SK-N-SH (cell line): ENCODE results near the gene PPP2R5D. TPM values are rescaled to one million over a fixed set of nuclear protein-coding genes. Genes with fewer than 3 reads are reported as not detected.

Source experiments
- CTCF ChIA-PET: fragments of 300-600, 350-600 bp; formaldehyde crosslinking; extraction: SDS; loops from one replicate; lab custom pipeline; 2021; lab: Yijun Ruan, JAX
- POLR2A ChIA-PET: fragments of 350-600 bp; sonication (Branson Sonifier 250); formaldehyde crosslinking; extraction: SDS; loops from one replicate; lab custom pipeline; 2020; ENCODE audit warnings: antibody characterized with exemption, inconsistent platforms; lab: Yijun Ruan, JAX
- DNase-seq: peaks from one replicate; pipeline ENCODE4 v3.0.0; 2012
- H2AFZ ChIP-seq: fragments of 200-600 bp; sonication (generic); 2 replicates; pipeline ENCODE4 v1.8.1; 2016; ENCODE audit warnings: antibody characterized with exemption, mild to moderate bottlenecking, low read depth
- H3F3A ChIP-seq: fragments of 200-600 bp; sonication (generic); replicated peaks from 2 replicates; pipeline ENCODE3; 2016; ENCODE audit warnings: antibody characterized with exemption, mild to moderate bottlenecking; ENCODE audit not compliant: insufficient read depth
- H3K27ac ChIP-seq, 2 experiments: fragments of 200-500 bp in 1 of 2; fragments of 200-600 bp in 1 of 2; sonication (Bioruptor generic) in 1 of 2; sonication (generic), shearing (Covaris generic) in 1 of 2; 2 replicates each; pipeline versions ENCODE4 v1.5.1 to v1.6.1; 2014 to 2016; ENCODE audit warnings: low read depth in 2 of 2, inconsistent platforms in 1 of 2, low read length in 1 of 2, mild to moderate bottlenecking in 1 of 2, mixed read lengths in 1 of 2
- H3K27me3 ChIP-seq: fragments of 200-600 bp; sonication (generic), shearing (Covaris generic); 2 replicates; pipeline ENCODE4 v1.6.1; 2016; ENCODE audit warnings: mixed run types; ENCODE audit not compliant: insufficient read depth
- H3K36me3 ChIP-seq, 2 experiments: fragments of 200-500 bp in 1 of 2; fragments of 200-600 bp in 1 of 2; sonication (Bioruptor generic) in 1 of 2; sonication (generic) in 1 of 2; replicated peaks in 1 of 2; 2 replicates each; pipeline versions ENCODE3 to v1.5.1; 2014 to 2016; ENCODE audit warnings: low read length in 1 of 2, mild to moderate bottlenecking in 1 of 2; ENCODE audit not compliant: insufficient read depth in 2 of 2, control insufficient read depth in 1 of 2
- H3K4me1 ChIP-seq, 2 experiments: fragments of 200-500 bp in 1 of 2; fragments of 200-600 bp in 1 of 2; sonication (Bioruptor generic) in 1 of 2; sonication (generic), shearing (Covaris generic) in 1 of 2; 2 replicates each; pipeline versions ENCODE4 v1.5.1 to v1.6.1; 2014 to 2016; ENCODE audit warnings: low read depth in 1 of 2, low read length in 1 of 2, mixed run types in 1 of 2; ENCODE audit not compliant: insufficient read depth in 2 of 2, control insufficient read depth in 1 of 2
- H3K4me2 ChIP-seq: fragments of 200-600 bp; sonication (generic), shearing (Covaris generic); 2 replicates; pipeline ENCODE4 v1.6.1; 2017; ENCODE audit warnings: mixed run types
- H3K4me3 ChIP-seq, 2 experiments: fragments of 200-500 bp in 1 of 2; fragments of 200-600 bp in 1 of 2; sonication (Bioruptor generic) in 1 of 2; sonication (generic), shearing (Covaris generic) in 1 of 2; 2 replicates each; pipeline versions ENCODE4 v1.5.1 to v1.8.1; 2014 to 2016; ENCODE audit warnings: low read depth in 2 of 2, inconsistent platforms in 1 of 2, low read length in 1 of 2, mild to moderate bottlenecking in 1 of 2, mixed read lengths in 1 of 2, moderate library complexity in 1 of 2
- H3K79me2 ChIP-seq: fragments of 200-600 bp; sonication (generic); 2 replicates; pipeline ENCODE4 v1.8.1; 2017; ENCODE audit warnings: mild to moderate bottlenecking; ENCODE audit not compliant: insufficient read depth
- H3K9ac ChIP-seq: fragments of 200-600 bp; sonication (generic); 2 replicates; pipeline ENCODE4 v1.6.1; 2017; ENCODE audit warnings: mixed run types
- H3K9me2 ChIP-seq: fragments of 200-600 bp; sonication (generic); 2 replicates; pipeline ENCODE4 v1.6.1; 2017; ENCODE audit warnings: mixed run types
- H3K9me3 ChIP-seq: fragments of 200-600 bp; sonication (generic); 2 replicates; pipeline ENCODE4 v1.6.1; 2017; ENCODE audit warnings: mixed run types, mild to moderate bottlenecking, moderate library complexity
- H4K20me1 ChIP-seq: fragments of 200-600 bp; sonication (generic); 2 replicates; pipeline ENCODE4 v1.6.1; 2017; ENCODE audit warnings: mild to moderate bottlenecking, mixed run types; ENCODE audit not compliant: insufficient read depth
- CHD2 ChIP-seq: fragments of 150-350 bp; IDR thresholded peaks from 2 replicates; pipeline ENCODE4 v1.6.1; 2018; ENCODE audit warnings: low read length; ENCODE audit not compliant: partially characterized antibody
- ELF1 ChIP-seq: IDR thresholded peaks from 2 replicates; pipeline ENCODE4 v1.4.0; 2012
- EP300 ChIP-seq, 2 experiments: IDR thresholded peaks; 2 replicates each; pipeline versions ENCODE4 v1.4.0 to v1.6.1; 2012; ENCODE audit warnings: borderline replicate concordance in 1 of 2, low read depth in 1 of 2, low read length in 1 of 2
- FOXM1 ChIP-seq: IDR thresholded peaks from 2 replicates; pipeline ENCODE4 v1.4.0; 2012; ENCODE audit warnings: low read depth, mild to moderate bottlenecking
- GATA2 ChIP-seq: sonication (generic); formaldehyde crosslinking; IDR thresholded peaks from 2 replicates; pipeline ENCODE4 v1.5.0; 2020; ENCODE audit warnings: mild to moderate bottlenecking, missing genetic modification reagents
- JUND ChIP-seq: IDR thresholded peaks from 2 replicates; pipeline ENCODE4 v1.4.0; 2012
- MXI1 ChIP-seq: IDR thresholded peaks from 2 replicates; pipeline ENCODE4 v1.6.1; 2012; ENCODE audit warnings: mild to moderate bottlenecking, low read depth, low read length, improper control_type of control experiment
- NRF1 ChIP-seq: IDR thresholded peaks from 2 replicates; pipeline ENCODE4 v1.6.1; 2012; ENCODE audit warnings: low read depth, mild to moderate bottlenecking, low read length
- POLR2AphosphoS5 ChIP-seq: IDR thresholded peaks from 2 replicates; pipeline ENCODE4 v1.6.1; 2012; ENCODE audit warnings: low read depth, low read length
- RCOR1 ChIP-seq: fragments of 150-350 bp; IDR thresholded peaks from 2 replicates; pipeline ENCODE4 v1.6.1; 2017; ENCODE audit warnings: antibody characterized with exemption, low read length
- SIN3A ChIP-seq: IDR thresholded peaks from 2 replicates; pipeline ENCODE4 v1.6.1; 2012; ENCODE audit warnings: low read depth, mild to moderate bottlenecking, low read length, moderate library complexity, borderline replicate concordance
- TAF1 ChIP-seq: IDR thresholded peaks from 2 replicates; pipeline ENCODE4 v1.6.1; 2012; ENCODE audit warnings: low read depth, mild to moderate bottlenecking, low read length, moderate library complexity, borderline replicate concordance
- TCF12 ChIP-seq: IDR thresholded peaks from 2 replicates; pipeline ENCODE4 v1.4.0; 2012
- WGBS: methylation state at CpG from one replicate; pipeline ENCODE4 v1.1.6; 2017; ENCODE audit warnings: low lambda C conversion rate; 5-methylcytosine and 5-hydroxymethylcytosine counted together
- polyA plus RNA-seq, 3 experiments: library from polyadenylated mRNA; depleted of rRNA; stranded (reverse); fragments of >200 nt; gene quantifications; 2 replicates each; pipeline ENCODE4 v1.2.3, GENCODE V29; 2012
- TF ChIP-seq, protein P1 (sequence below): IDR thresholded peaks from 2 replicates; pipeline ENCODE4 v1.4.0; 2012; ENCODE audit warnings: low read depth, borderline replicate concordance
- TF ChIP-seq, protein P2 (sequence below): IDR thresholded peaks from 2 replicates; pipeline ENCODE4; 2012
- TF ChIP-seq, protein P3 (sequence below): IDR thresholded peaks from 2 replicates; pipeline ENCODE4 v1.4.0; 2012; ENCODE audit warnings: low read depth

PPP2R5D gene
- polyA plus RNA-seq, 1 of the 3 experiments (the other 2 are of a cell fraction) = 37.6 TPM

DNA sequence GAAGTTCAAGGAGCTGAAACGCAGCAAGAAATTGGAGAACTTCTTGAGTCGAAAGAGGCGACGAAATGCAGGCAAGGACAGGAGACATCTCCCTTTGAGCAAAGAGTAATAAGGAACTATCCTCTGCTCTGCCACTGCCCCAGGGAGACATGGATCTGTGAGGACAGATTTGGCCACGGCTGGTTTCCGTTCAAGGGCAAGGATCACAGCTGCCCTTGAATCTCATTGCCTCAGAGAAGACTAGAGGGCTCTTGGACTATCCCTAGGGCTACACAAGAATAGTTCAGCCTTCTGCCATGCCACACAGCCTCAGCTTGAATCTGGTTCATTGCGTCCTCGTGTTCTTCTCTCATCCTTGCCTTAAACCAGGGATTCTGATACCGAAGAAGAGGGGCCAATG, 44.8 kb downstream of the PPP2R5D start:
- H3K36me3 ChIP-seq = peaks cover 37 to 79% of the 10 kb centered on the region in 2 experiments
- ChIA-PET CTCF (interaction anchor here (1.1 kb wide), 1 partner anchor 128 kb away, joined by 3 read pairs; no protein-coding TSS in a partner anchor), POLR2A (no interaction called here)
- no peaks in the 10 kb centered on the region; a peak in 1 of 4 replicates for H3K4me1 ChIP-seq
- H3K79me2 ChIP-seq = peaks cover 15% of the 10 kb centered on the region
- peaks cover 6% of the 10 kb centered on the region; the same call in 1 of the 2 replicates for H4K20me1 ChIP-seq
- peaks cover 52% of the 10 kb centered on the region for H3F3A ChIP-seq
- 88% methylated on average over 7 of the region's 9 CpGs for WGBS
- no peak overlapping the region for H3K4me2 ChIP-seq
- no peaks in the 10 kb centered on the region for H3K9me2 ChIP-seq
- H3K27ac ChIP-seq = no peak overlapping the region
- no peak overlapping the region for H3K9ac ChIP-seq
- DNase-seq = no peak
- no peak overlapping the region for H2AFZ ChIP-seq
- H3K9me3 ChIP-seq = no peaks in the 10 kb centered on the region
- no peak overlapping the region for H3K4me3 ChIP-seq
- TF ChIP-seq EP300 (IDR thresholded peaks at IDR 0.05; ENCODE audit: borderline replicate concordance in 1 of 2, low read depth in 1 of 2, low read length in 1 of 2) (no peak), SIN3A (no peak), NRF1 (no peak), MXI1 (no peak), GATA2 (no peak)
- TF ChIP-seq, protein P1, sequence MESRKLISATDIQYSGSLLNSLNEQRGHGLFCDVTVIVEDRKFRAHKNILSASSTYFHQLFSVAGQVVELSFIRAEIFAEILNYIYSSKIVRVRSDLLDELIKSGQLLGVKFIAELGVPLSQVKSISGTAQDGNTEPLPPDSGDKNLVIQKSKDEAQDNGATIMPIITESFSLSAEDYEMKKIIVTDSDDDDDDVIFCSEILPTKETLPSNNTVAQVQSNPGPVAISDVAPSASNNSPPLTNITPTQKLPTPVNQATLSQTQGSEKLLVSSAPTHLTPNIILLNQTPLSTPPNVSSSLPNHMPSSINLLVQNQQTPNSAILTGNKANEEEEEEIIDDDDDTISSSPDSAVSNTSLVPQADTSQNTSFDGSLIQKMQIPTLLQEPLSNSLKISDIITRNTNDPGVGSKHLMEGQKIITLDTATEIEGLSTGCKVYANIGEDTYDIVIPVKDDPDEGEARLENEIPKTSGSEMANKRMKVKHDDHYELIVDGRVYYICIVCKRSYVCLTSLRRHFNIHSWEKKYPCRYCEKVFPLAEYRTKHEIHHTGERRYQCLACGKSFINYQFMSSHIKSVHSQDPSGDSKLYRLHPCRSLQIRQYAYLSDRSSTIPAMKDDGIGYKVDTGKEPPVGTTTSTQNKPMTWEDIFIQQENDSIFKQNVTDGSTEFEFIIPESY = no peak
- TF ChIP-seq, protein P2, sequence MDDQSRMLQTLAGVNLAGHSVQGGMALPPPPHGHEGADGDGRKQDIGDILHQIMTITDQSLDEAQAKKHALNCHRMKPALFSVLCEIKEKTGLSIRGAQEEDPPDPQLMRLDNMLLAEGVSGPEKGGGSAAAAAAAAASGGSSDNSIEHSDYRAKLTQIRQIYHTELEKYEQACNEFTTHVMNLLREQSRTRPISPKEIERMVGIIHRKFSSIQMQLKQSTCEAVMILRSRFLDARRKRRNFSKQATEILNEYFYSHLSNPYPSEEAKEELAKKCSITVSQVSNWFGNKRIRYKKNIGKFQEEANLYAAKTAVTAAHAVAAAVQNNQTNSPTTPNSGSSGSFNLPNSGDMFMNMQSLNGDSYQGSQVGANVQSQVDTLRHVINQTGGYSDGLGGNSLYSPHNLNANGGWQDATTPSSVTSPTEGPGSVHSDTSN = no peak
- no peaks in the 10 kb centered on the region for H3K27me3 ChIP-seq

DNA sequence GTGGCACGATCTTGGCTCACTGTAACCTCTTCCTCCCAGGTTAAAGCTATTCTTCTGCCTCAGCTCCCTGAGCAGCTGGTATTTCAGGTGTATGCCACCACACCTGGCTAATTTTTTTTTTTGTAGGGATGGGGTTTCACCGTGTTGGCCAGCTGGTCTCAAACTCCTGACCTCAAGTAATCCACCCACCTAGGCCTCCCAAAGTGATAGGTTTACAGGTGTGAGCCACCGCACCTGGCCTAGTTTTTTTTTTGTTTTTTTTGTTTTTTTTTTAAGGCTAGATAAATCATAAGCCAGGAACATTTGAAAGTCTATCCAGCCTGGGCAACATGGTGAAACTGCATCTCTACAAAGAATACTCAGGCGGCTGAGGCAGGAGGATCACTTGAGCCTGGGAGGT, 48.0 kb downstream of the PPP2R5D start:
- Histone ChIP-seq H4K20me1 (no peaks in the 10 kb centered on the region), H3K4me2 (no peak overlapping the region), H3K27ac (no peak overlapping the region), H3K9ac (no peak overlapping the region), H2AFZ (no peak overlapping the region), H3K4me3 (no peak overlapping the region), H3K27me3 (no peaks in the 10 kb centered on the region), H3K9me2 (no peaks in the 10 kb centered on the region), H3K4me1 (no peaks in the 10 kb centered on the region)
- ChIA-PET CTCF (interaction anchor here (1.3 to 2.2 kb wide), 2 partner anchors 97 to 131 kb away, joined by 3 to 6 read pairs; no protein-coding TSS in a partner anchor), POLR2A (interaction anchor here (0.6 to 1.3 kb wide), 3 partner anchors 11 to 359 kb away, joined by 3 to 5 read pairs (median 4); partner anchors contain the start of gene RRP36)
- WGBS = 88% methylated on average over 4 of the region's 4 CpGs
- DNase-seq = no peak
- TF ChIP-seq RCOR1 (no peak), TAF1 (no peak), POLR2AphosphoS5 (no peak), SIN3A (no peak), FOXM1 (no peak), CHD2 (no peak), ELF1 (no peak), MXI1 (no peak), JUND (no peak), TCF12 (no peak)
- TF ChIP-seq, protein P3, sequence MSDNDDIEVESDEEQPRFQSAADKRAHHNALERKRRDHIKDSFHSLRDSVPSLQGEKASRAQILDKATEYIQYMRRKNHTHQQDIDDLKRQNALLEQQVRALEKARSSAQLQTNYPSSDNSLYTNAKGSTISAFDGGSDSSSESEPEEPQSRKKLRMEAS = no peak
- TF ChIP-seq, all 33 proteins: peak for 0
- Histone ChIP-seq H3K9me3 (no peaks in the 10 kb centered on the region), H3K79me2 (no peaks in the 10 kb centered on the region), H3F3A (peaks cover 35% of the 10 kb centered on the region), H3K36me3 (peaks cover 29 to 55% of the 10 kb centered on the region in 2 experiments)
